COLO829 (cell line): ENCODE measurements around the gene GCFC2.
"Not testable (repeated sequence)": the region's sequence is repeated elsewhere in the genome, so short reads cannot be mapped to it uniquely, and the experiment has no call there.

Experiments
- DNase-seq: peaks from one replicate; pipeline ENCODE4 v3.0.0; 2012; ENCODE audit warnings: low spot score

The GCFC2 gene

GRCh38 chr2:75679556-75679955 lies 31.2 kb downstream of the GCFC2 start:
- DNase-seq, result no peak

- DNase-seq, result no peak
These were observed 34.3 kb downstream of the GCFC2 start for GRCh38 chr2:75676464-75676863.

- DNase-seq, result no peak
These were observed 34.8 kb downstream of the GCFC2 start for GRCh38 chr2:75675908-75676307.

GRCh38 chr2:75675423-75675822 lies 35.3 kb downstream of the GCFC2 start:
- DNase-seq, result not testable (repeated sequence)

GRCh38 chr2:75667884-75668283 lies 42.8 kb downstream of the GCFC2 start:
- no peak for DNase-seq

GRCh38 chr2:75666911-75667310 lies 43.8 kb downstream of the GCFC2 start:
- no peak for DNase-seq

- no peak for DNase-seq
These were observed 52.9 kb downstream of the GCFC2 start for GRCh38 chr2:75657798-75658197.

GRCh38 chr2:75656563-75656962 lies 54.2 kb downstream of the GCFC2 start:
- no peak for DNase-seq

GRCh38 chr2:75655861-75656260 lies 54.9 kb downstream of the GCFC2 start:
- DNase-seq, result no peak

GRCh38 chr2:75654012-75654411 lies 56.7 kb downstream of the GCFC2 start:
- DNase-seq, result no peak

- no peak for DNase-seq
These were observed 62.9 kb downstream of the GCFC2 start for GRCh38 chr2:75647771-75648170.

- DNase-seq, result peak; percentile 98
These were observed 63.9 kb downstream of the GCFC2 start, which contains the start of gene MRPL19 for GRCh38 chr2:75646583-75647425. Gene MRPL19, plus strand, starts transcription at chr2:75646783. Its CDS starts 25 bp downstream, at chr2:75646808.

- DNase-seq, result no peak
These were observed 64.6 kb downstream of the GCFC2 start for GRCh38 chr2:75646090-75646582.

- DNase-seq, result no peak
These were observed 65.1 kb downstream of the GCFC2 start for GRCh38 chr2:75645643-75646042.

- DNase-seq, result no peak
These were observed 66.7 kb downstream of the GCFC2 start for GRCh38 chr2:75643980-75644379.

GRCh38 chr2:75641587-75641986 lies 69.1 kb downstream of the GCFC2 start:
- no peak for DNase-seq

- peak; percentile 63 for DNase-seq
These were observed 70.0 kb downstream of the GCFC2 start for GRCh38 chr2:75640621-75641121.

- DNase-seq, result no peak
These were observed 73.1 kb downstream of the GCFC2 start for GRCh38 chr2:75637568-75637967.

GRCh38 chr2:75634945-75635344 lies 75.8 kb downstream of the GCFC2 start:
- no peak for DNase-seq

- DNase-seq, result no peak
These were observed 77.1 kb downstream of the GCFC2 start for GRCh38 chr2:75633620-75634019.

GRCh38 chr2:75632813-75633212 lies 77.9 kb downstream of the GCFC2 start:
- no peak for DNase-seq

- no peak for DNase-seq
These were observed 78.5 kb downstream of the GCFC2 start for GRCh38 chr2:75632091-75632701.

GRCh38 chr2:75627902-75628504 lies 82.7 kb downstream of the GCFC2 start:
- DNase-seq, result peak; percentile 77
